HepG2 (cell line): ENCODE measurements around the gene REEP6. TPM values are rescaled to one million over a fixed set of nuclear protein-coding genes. Genes with fewer than 3 reads are reported as not detected.

Source experiments
- ATAC-seq: fragments of 200-7000 bp; cut with Tn5 transposase; 3 replicates; pipeline ENCODE4 v1.9.1; 2020; ENCODE audit warnings: mild to moderate bottlenecking, moderate library complexity
- BruUV-seq: library from RNA; stranded (reverse); fragments of 400-500 nt; replicated peaks from 2 replicates; lab custom pipeline; 2021; lab: Mats Ljungman, UMichigan
- CTCF ChIA-PET: fragments of 300-600 bp; formaldehyde crosslinking; extraction: SDS; loops from one replicate; lab custom pipeline; 2021; ENCODE audit warnings: low total read pairs, inconsistent platforms, low intra/inter-chr PET ratio; lab: Yijun Ruan, JAX
- POLR2A ChIA-PET: fragments of 350-600 bp; sonication (Branson Sonifier 250); formaldehyde crosslinking; loops from one replicate; lab custom pipeline; 2020; ENCODE audit warnings: antibody characterized with exemption, inconsistent platforms; lab: Yijun Ruan, JAX
- DNase-seq: peaks from one replicate; pipeline ENCODE4 v3.0.0-alpha.2; 2015; ENCODE audit warnings: low spot score
- FAIRE-seq: peaks from 3 replicates; lab custom pipeline; 2011; peaks lifted over from hg19 to GRCh38; lab: Jason Lieb, UNC
- H2AFZ ChIP-seq: one replicate; pipeline ENCODE4 v1.6.1; 2011; ENCODE audit warnings: low read length, inconsistent platforms
- H3K27ac ChIP-seq: fragments of 300-600 bp; 3 replicates; pipeline ENCODE4 v1.8.0; 2011; ENCODE audit warnings: mixed run types, mild to moderate bottlenecking, mixed read lengths, low read length, inconsistent platforms; ENCODE audit not compliant: insufficient read depth; ENCODE audit errors: extremely low read length
- H3K27me3 ChIP-seq, 2 experiments: fragments of 200-600 bp in 1 of 2; 2 replicates in 1 of 2; 3 replicates in 1 of 2; pipeline versions ENCODE4 v1.6.0 to v1.8.0; 2011; ENCODE audit warnings: low read length in 2 of 2, mild to moderate bottlenecking in 2 of 2, moderate library complexity in 2 of 2, inconsistent platforms in 1 of 2; ENCODE audit not compliant: insufficient read depth in 2 of 2, control insufficient read depth in 1 of 2
- H3K36me3 ChIP-seq, 2 experiments: fragments of 200-600 bp in 1 of 2; replicated peaks in 1 of 2; 2 replicates in 1 of 2; 3 replicates in 1 of 2; pipeline versions ENCODE4 v1.5.1 to v1.8.0; 2011; ENCODE audit warnings: low read length in 2 of 2, inconsistent platforms in 1 of 2; ENCODE audit not compliant: insufficient read depth in 2 of 2, control insufficient read depth in 1 of 2
- H3K4me1 ChIP-seq: 2 replicates; pipeline ENCODE4 v1.5.1; 2012; ENCODE audit warnings: low read length, inconsistent platforms; ENCODE audit not compliant: insufficient read depth
- H3K4me2 ChIP-seq: 2 replicates; pipeline ENCODE4 v1.6.0; 2011; ENCODE audit warnings: low read depth, low read length, inconsistent platforms
- H3K4me3 ChIP-seq, 3 experiments: fragments of 200-600 bp in 1 of 3; sonication (generic), shearing (Covaris generic) in 1 of 3; replicated peaks in 1 of 3; 2 replicates each; pipeline ENCODE4 v1.5.1; 2011 to 2016; ENCODE audit warnings: low read length in 3 of 3, inconsistent platforms in 2 of 3, low read depth in 2 of 3, mild to moderate bottlenecking in 2 of 3, control low read depth in 1 of 3, mixed read lengths in 1 of 3; ENCODE audit not compliant: insufficient read depth in 1 of 3
- H3K79me2 ChIP-seq: one replicate; pipeline ENCODE4 v1.6.1; 2011; ENCODE audit warnings: low read length, inconsistent platforms; ENCODE audit not compliant: insufficient read depth
- H3K9ac ChIP-seq: 2 replicates; pipeline ENCODE4 v1.6.0; 2011; ENCODE audit warnings: mild to moderate bottlenecking, low read depth, low read length, inconsistent platforms; ENCODE audit not compliant: insufficient read depth
- H3K9me3 ChIP-seq: 2 replicates; pipeline ENCODE4 v1.5.1; 2012; ENCODE audit warnings: mild to moderate bottlenecking, low read length
- H4K20me1 ChIP-seq: 2 replicates; pipeline ENCODE4 v1.6.0; 2011; ENCODE audit warnings: inconsistent platforms, mild to moderate bottlenecking, low read length, moderate library complexity; ENCODE audit not compliant: insufficient read depth
- GLI4 ChIP-seq: sonication (generic); formaldehyde crosslinking; IDR thresholded peaks from 2 replicates; pipeline ENCODE4 v1.5.1; 2020; ENCODE audit warnings: missing genetic modification reagents, mild to moderate bottlenecking, moderate library complexity, borderline replicate concordance
- KDM4B ChIP-seq: sonication (generic); formaldehyde crosslinking; IDR thresholded peaks from 2 replicates; pipeline ENCODE4 v1.4.0; 2020; ENCODE audit warnings: missing genetic modification reagents
- PPARG ChIP-seq: conservative IDR thresholded peaks from 2 replicates; pipeline ENCODE4 v1.6.1; 2016; ENCODE audit warnings: missing biosample characterization, missing genetic modification reagents
- PRPF4 ChIP-seq: fragments of 200-400 bp; formaldehyde crosslinking; IDR thresholded peaks from 2 replicates; pipeline ENCODE4 v1.6.1; 2016; ENCODE audit warnings: low read length, low read depth; ENCODE audit not compliant: poor library complexity, severe bottlenecking
- ZNF496 ChIP-seq: sonication (generic); formaldehyde crosslinking; IDR thresholded peaks from 2 replicates; pipeline ENCODE4 v1.8.1; 2023; ENCODE audit warnings: mild to moderate bottlenecking, moderate library complexity, missing genetic modification reagents; ENCODE audit not compliant: insufficient replicate concordance
- ZNF800 ChIP-seq: sonication (generic); formaldehyde crosslinking; IDR thresholded peaks from 2 replicates; pipeline ENCODE4 v1.4.0; 2020; ENCODE audit warnings: missing genetic modification reagents
- WGBS: methylation state at CpG from one replicate; pipeline ENCODE4 v1.1.6; 2017; ENCODE audit warnings: low lambda C conversion rate; 5-methylcytosine and 5-hydroxymethylcytosine counted together
- in situ Hi-C: cut with HindIII; loops from 2 replicates; pipeline ENCODE4 v1.10.0; 2017; ENCODE audit warnings: low pct_unique_long_range_greater_than_20kb; ENCODE audit not compliant: extremely low pct_ligation_motif_present
- intact Hi-C: fragments of 100-400 bp; cut with micrococcal nuclease; formaldehyde crosslinking; loops from one replicate; pipeline ENCODE4 v1.10.0; 2022; ENCODE audit not compliant: unreplicated experiment
- polyA plus RNA-seq, 8 experiments: library from polyadenylated mRNA; depleted of rRNA in 3 of 8; stranded (reverse) in 7 of 8; unstranded in 1 of 8; fragments of >200 nt; fragmentation: Illumina TruSeq in 4 of 8; extraction: Trizol in 4 of 8; gene quantifications; 2 replicates each; pipeline versions ENCODE4 v1.2.1 to v1.2.3, GENCODE V29; 2011 to 2016; ENCODE audit warnings: low read depth in 4 of 8, missing spikeins in 1 of 8, mixed read lengths in 1 of 8; ENCODE audit not compliant: insufficient read depth in 1 of 8
- total RNA-seq, 5 experiments: library from RNA; depleted of rRNA; stranded (reverse); fragments of >200 nt; fragmentation: Illumina TruSeq; extraction: Trizol; gene quantifications; 2 replicates each; pipeline ENCODE4 v1.2.3, GENCODE V29; 2016; ENCODE audit warnings: low read depth in 1 of 5
- TF ChIP-seq, protein P1 (sequence below): sonication (generic); formaldehyde crosslinking; IDR thresholded peaks from 2 replicates; pipeline ENCODE4 v1.8.0; 2023; ENCODE audit warnings: mild to moderate bottlenecking, missing genetic modification reagents
- TF ChIP-seq, protein P2 (sequence below): sonication (generic); formaldehyde crosslinking; IDR thresholded peaks from 2 replicates; pipeline ENCODE4 v1.5.0; 2020; ENCODE audit warnings: mild to moderate bottlenecking, missing genetic modification reagents

Gene REEP6
- total and polyA plus RNA-seq, 2 of the 13 experiments (the other 11 are each of a cell fraction or from before 2014, with no cell fraction given): 10.0 to 28.8 TPM

- peak; percentile 39; the same call in 1 of the 2 replicates for TF ChIP-seq PPARG (CRISPR knock-in tag)
- no peak for TF ChIP-seq ZNF800 (CRISPR knock-in tag)
- TF ChIP-seq, protein P1, sequence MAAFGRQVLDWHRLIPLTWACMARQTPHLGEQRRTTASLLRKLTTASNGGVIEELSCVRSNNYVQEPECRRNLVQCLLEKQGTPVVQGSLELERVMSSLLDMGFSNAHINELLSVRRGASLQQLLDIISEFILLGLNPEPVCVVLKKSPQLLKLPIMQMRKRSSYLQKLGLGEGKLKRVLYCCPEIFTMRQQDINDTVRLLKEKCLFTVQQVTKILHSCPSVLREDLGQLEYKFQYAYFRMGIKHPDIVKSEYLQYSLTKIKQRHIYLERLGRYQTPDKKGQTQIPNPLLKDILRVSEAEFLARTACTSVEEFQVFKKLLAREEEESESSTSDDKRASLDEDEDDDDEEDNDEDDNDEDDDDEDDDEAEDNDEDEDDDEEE (CRISPR knock-in tag): no peak
- no peak for TF ChIP-seq GLI4 (CRISPR knock-in tag)
- TF ChIP-seq, all 625 proteins: peak for 12
Observed at GRCh38 chr19:1501200-1501595, 10.2 kb downstream of the REEP6 start (continued).

GRCh38 chr19:1502433-1503088 is 11.6 kb downstream of the REEP6 start:
- Histone ChIP-seq H3K27me3 (no peaks in the 10 kb centered on the region), H3K27ac (no peak overlapping the region), H3K4me1 (peaks cover 33% of the 10 kb centered on the region), H2AFZ (no peak overlapping the region), H4K20me1 (no peaks in the 10 kb centered on the region), H3K79me2 (no peaks in the 10 kb centered on the region), H3K4me3 (no peak overlapping the region; a peak in 1 of 6 replicates), H3K9ac (no peak overlapping the region), H3K36me3 (no peaks in the 10 kb centered on the region), H3K4me2 (no peak overlapping the region), H3K9me3 (no peaks in the 10 kb centered on the region)
- BruUV-seq: no TSS peak
- WGBS: 61% methylated on average over 14 of the region's 14 CpGs
- TF ChIP-seq KDM4B (CRISPR knock-in tag) (no peak), ZNF496 (CRISPR knock-in tag) (no peak), PRPF4 (peak; percentile 43)
- TF ChIP-seq, protein P2, sequence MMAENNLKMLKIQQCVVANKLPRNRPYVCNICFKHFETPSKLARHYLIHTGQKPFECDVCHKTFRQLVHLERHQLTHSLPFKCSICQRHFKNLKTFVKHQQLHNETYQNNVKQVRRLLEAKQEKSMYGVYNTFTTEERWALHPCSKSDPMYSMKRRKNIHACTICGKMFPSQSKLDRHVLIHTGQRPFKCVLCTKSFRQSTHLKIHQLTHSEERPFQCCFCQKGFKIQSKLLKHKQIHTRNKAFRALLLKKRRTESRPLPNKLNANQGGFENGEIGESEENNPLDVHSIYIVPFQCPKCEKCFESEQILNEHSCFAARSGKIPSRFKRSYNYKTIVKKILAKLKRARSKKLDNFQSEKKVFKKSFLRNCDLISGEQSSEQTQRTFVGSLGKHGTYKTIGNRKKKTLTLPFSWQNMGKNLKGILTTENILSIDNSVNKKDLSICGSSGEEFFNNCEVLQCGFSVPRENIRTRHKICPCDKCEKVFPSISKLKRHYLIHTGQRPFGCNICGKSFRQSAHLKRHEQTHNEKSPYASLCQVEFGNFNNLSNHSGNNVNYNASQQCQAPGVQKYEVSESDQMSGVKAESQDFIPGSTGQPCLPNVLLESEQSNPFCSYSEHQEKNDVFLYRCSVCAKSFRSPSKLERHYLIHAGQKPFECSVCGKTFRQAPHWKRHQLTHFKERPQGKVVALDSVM (CRISPR knock-in tag): peak; percentile 64
- FAIRE-seq (no peak), ATAC-seq (no peak), DNase-seq (no peak)
- ChIA-PET CTCF (interaction anchor here (1.2 kb wide), 1 partner anchor 11 kb away, joined by 5 read pairs; the partner anchor contains the start of gene ADAMTSL5), POLR2A (no interaction called here)
- intact Hi-C loops (no loop called here), in situ Hi-C loops (no loop called here)
